Lung (tissue), 12 donors: Measurements from ENCODE around the gene STXBP5L. TPM values are rescaled to one million over a fixed set of nuclear protein-coding genes. Genes with fewer than 3 reads are reported as not detected.
"Not testable (repeated sequence)": the region's sequence is repeated elsewhere in the genome, so short reads cannot be mapped to it uniquely, and the experiment has no call there.

Experiments used
- ATAC-seq: fragments of 200-7000 bp; cut with Tn5 transposase; one replicate; pipeline ENCODE4 v1.9.1; 2020; ENCODE audit warnings: moderate number of reproducible peaks; ENCODE audit not compliant: insufficient read depth, low FRiP score
- DNase-seq, 3 donors: peaks; one replicate each; pipeline ENCODE4 v3.0.0-alpha.2; 2013 to 2017
- H3K27ac ChIP-seq, 2 donors: one replicate each; pipeline ENCODE4 v1.5.1; 2013; ENCODE audit warnings: mild to moderate bottlenecking in 2 of 2, moderate library complexity in 2 of 2, control low read depth in 1 of 2, inconsistent platforms in 1 of 2, low read depth in 1 of 2, low read length in 1 of 2
- H3K27me3 ChIP-seq, 3 donors: one replicate each; pipeline ENCODE4 v1.5.1; 2013; ENCODE audit warnings: low read length in 2 of 3; ENCODE audit not compliant: control insufficient read depth in 3 of 3, insufficient read depth in 3 of 3
- H3K36me3 ChIP-seq, 4 donors: one replicate each; pipeline ENCODE4 v1.5.1; 2013; ENCODE audit warnings: low read length in 4 of 4, mild to moderate bottlenecking in 1 of 4, moderate library complexity in 1 of 4; ENCODE audit not compliant: control insufficient read depth in 4 of 4, insufficient read depth in 4 of 4
- H3K4me1 ChIP-seq, 5 donors: one replicate each; pipeline ENCODE4 v1.5.1; 2013; ENCODE audit warnings: low read length in 5 of 5, mild to moderate bottlenecking in 2 of 5, moderate library complexity in 1 of 5; ENCODE audit not compliant: control insufficient read depth in 5 of 5, insufficient read depth in 5 of 5
- H3K4me3 ChIP-seq: one replicate; pipeline ENCODE4 v1.5.1; 2013; ENCODE audit warnings: mild to moderate bottlenecking, control low read depth, moderate library complexity
- H3K9ac ChIP-seq, 2 donors: one replicate each; pipeline ENCODE4 v1.5.1; 2013; ENCODE audit warnings: low read length in 2 of 2, control low read depth in 1 of 2; ENCODE audit not compliant: insufficient read depth in 1 of 2
- H3K9me3 ChIP-seq, 4 donors: one replicate each; pipeline ENCODE4 v1.5.1; 2013; ENCODE audit warnings: low read length in 3 of 4, mild to moderate bottlenecking in 1 of 4, moderate library complexity in 1 of 4; ENCODE audit not compliant: control insufficient read depth in 4 of 4, insufficient read depth in 3 of 4
- WGBS, 2 donors: extraction: QIAGEN DNeasy Blood & Tissue Kit; methylation state at CpG; one replicate each; pipeline ENCODE4 v1.1.7; 2013; 5-methylcytosine and 5-hydroxymethylcytosine counted together
- polyA plus RNA-seq, 2 donors: library from polyadenylated mRNA; stranded (reverse); fragments of 200-250 nt; gene quantifications; one replicate each; pipeline ENCODE4 v1.2.1, GENCODE V29; 2013
- total RNA-seq, 2 donors: library from RNA; depleted of rRNA in 1 of 2; stranded (reverse); fragments of >200 nt in 1 of 2; gene quantifications; one replicate each; pipeline ENCODE4 v1.2.1, GENCODE V29; 2014 to 2021
- TF ChIP-seq, protein P1 (sequence below): IDR thresholded peaks from 2 replicates; pipeline ENCODE4 v1.5.1; 2012; ENCODE audit warnings: mild to moderate bottlenecking; ENCODE audit errors: control extremely low read depth, extremely low read depth
- donor health status: control.
- donor health status: control.
- donor health status: Bipolar disorder and iron deficiency.
- donor health status: healthy.
- donor health status: DM: yes; HTN: yes; CAD: no.

STXBP5L gene
- total and polyA plus RNA-seq, 4 donors = 0.26 TPM; not detected in 3

DNA sequence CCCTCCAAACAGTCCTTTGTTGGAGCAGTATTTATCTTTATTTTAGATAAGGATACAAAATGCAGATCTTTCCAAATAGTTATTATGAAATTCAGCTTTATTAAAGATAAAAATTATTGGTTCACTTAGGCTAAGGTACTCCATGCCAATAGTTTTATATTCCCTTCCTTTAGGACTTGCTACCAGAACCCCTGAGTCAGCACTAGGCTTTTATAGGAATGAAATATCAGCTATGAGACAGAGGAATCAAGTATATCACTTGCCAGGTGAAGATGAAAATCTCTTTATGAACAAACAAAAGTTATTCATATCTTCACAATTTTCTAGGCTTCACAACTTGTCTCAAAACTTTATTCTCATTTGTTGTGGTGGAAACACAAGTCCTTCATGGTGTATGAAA, 416.3 kb downstream of the STXBP5L start:
- Histone ChIP-seq H3K27ac (no peak overlapping the region), H3K4me3 (no peak overlapping the region), H3K9me3 (no peaks in the 10 kb centered on the region), H3K4me1 (no peaks in the 10 kb centered on the region), H3K9ac (no peak overlapping the region), H3K27me3 (no peaks in the 10 kb centered on the region), H3K36me3 (no peaks in the 10 kb centered on the region)
- TF ChIP-seq, protein P1, sequence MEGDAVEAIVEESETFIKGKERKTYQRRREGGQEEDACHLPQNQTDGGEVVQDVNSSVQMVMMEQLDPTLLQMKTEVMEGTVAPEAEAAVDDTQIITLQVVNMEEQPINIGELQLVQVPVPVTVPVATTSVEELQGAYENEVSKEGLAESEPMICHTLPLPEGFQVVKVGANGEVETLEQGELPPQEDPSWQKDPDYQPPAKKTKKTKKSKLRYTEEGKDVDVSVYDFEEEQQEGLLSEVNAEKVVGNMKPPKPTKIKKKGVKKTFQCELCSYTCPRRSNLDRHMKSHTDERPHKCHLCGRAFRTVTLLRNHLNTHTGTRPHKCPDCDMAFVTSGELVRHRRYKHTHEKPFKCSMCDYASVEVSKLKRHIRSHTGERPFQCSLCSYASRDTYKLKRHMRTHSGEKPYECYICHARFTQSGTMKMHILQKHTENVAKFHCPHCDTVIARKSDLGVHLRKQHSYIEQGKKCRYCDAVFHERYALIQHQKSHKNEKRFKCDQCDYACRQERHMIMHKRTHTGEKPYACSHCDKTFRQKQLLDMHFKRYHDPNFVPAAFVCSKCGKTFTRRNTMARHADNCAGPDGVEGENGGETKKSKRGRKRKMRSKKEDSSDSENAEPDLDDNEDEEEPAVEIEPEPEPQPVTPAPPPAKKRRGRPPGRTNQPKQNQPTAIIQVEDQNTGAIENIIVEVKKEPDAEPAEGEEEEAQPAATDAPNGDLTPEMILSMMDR = no peak
- DNase-seq (no peak), ATAC-seq (no peak)

DNA sequence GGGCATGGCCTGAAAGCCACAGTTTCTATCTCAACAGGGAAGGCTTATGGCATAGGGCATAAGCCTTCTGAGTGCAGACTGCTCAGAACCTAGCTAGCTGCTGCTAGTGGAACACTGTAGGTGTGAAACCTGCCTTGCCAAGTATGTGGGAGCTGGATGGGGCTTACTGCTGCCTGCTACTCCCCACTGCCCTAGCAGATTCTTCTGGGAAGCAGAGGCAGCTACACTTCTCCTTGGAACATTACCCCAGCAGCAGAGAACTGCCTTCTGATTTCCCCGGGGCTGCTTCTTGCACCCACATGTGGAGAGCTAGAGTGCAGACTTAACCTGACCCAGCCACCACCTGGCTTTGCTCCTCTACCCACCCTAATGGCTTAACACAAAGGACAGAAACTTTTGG, 422.1 kb downstream of the STXBP5L start:
- Histone ChIP-seq H3K27me3 (no peaks in the 10 kb centered on the region), H3K9ac (no peak overlapping the region), H3K36me3 (no peaks in the 10 kb centered on the region), H3K4me3 (no peak overlapping the region), H3K4me1 (no peaks in the 10 kb centered on the region), H3K27ac (no peak overlapping the region), H3K9me3 (peaks cover 0 to 1% (median 0%) of the 10 kb centered on the region in 4 donors)
- WGBS, 2 donors = 88 to 94% methylated on average over 1 of the region's 1 CpG
- TF ChIP-seq, protein P1 = no peak
- ATAC-seq (no peak), DNase-seq (no peak)

DNA sequence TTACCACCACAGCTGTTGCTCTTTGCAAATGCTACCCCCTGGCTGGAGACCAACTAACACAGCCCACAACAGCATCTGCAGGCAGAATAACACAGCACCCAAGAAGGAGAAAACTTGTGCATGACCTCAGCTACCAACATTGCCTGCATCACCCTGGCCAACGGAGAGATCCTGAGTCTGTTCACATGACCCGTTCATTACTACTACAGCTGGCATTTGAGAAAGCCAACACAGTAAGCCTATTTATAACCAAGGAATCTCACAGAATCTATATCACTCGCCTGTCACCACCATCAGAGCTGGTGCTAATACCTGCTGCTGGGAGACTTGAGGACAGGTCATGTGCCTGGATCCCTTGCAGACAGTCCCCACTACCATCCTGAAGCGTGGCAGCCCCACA, 422.6 kb downstream of the STXBP5L start:
- WGBS, 2 donors = 84 to 86% methylated on average over 4 of the region's 4 CpGs
- TF ChIP-seq, protein P1 = no peak
- no peak for DNase-seq
- no peak for ATAC-seq
- peaks cover 0 to 1% (median 0%) of the 10 kb centered on the region in 4 donors for H3K9me3 ChIP-seq
- H3K36me3 ChIP-seq = no peaks in the 10 kb centered on the region
- H3K9ac ChIP-seq = no peak overlapping the region
- no peaks in the 10 kb centered on the region for H3K4me1 ChIP-seq
- H3K27ac ChIP-seq = no peak overlapping the region
- no peak overlapping the region for H3K4me3 ChIP-seq
- no peaks in the 10 kb centered on the region for H3K27me3 ChIP-seq

DNA sequence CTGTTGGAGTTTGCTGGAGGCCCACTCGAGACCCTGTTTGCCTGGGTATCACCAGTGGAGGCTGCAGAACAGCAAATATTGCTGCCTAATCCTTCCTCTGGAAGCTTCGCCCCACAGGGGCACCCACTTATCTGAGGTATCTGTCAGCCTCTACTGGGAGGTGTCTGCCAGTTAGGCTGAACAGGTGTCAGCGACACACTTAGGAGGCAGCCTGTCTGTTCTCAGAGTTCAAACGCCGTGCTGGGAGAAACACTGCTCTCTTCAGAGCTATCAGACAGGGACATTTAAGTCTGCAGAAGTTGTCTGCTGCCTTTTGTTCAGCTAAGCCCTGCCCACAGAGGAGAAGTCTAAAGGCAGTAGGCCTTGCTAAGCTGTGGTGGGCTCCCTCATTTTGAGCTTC, 448.0 kb downstream of the STXBP5L start:
- H3K9me3 ChIP-seq, H3K36me3 ChIP-seq, H3K4me1 ChIP-seq, H3K4me3 ChIP-seq, DNase-seq, H3K9ac ChIP-seq, H3K27ac ChIP-seq, ATAC-seq, H3K27me3 ChIP-seq: not testable (repeated sequence)
- 90 to 91% methylated on average over 5 of the region's 5 CpGs for WGBS, 2 donors
